OCI-LY7 (cell line): Measurements from ENCODE around the gene CHST11. TPM values are rescaled to one million over a fixed set of nuclear protein-coding genes. Genes with fewer than 3 reads are reported as not detected.
A peak's percentile ranks its signal among the peaks of the same experiment; 100 is the strongest.

Experiments used
- BruUV-seq: library from RNA; stranded (reverse); fragments of 400-500 nt; replicated peaks from 2 replicates; lab custom pipeline; 2021; lab: Mats Ljungman, UMichigan
- CTCF ChIA-PET: fragments of 300-600 bp; sonication (Branson Sonifier 250); formaldehyde crosslinking; loops from one replicate; lab custom pipeline; 2022; ENCODE audit warnings: antibody characterized with exemption; ENCODE audit not compliant: unreplicated experiment; lab: Charles Lee
- POLR2A ChIA-PET: fragments of 300-600 bp; sonication (Branson Sonifier 250); formaldehyde crosslinking; loops from one replicate; lab custom pipeline; 2022; ENCODE audit warnings: antibody characterized with exemption; lab: Charles Lee
- DNase-seq: peaks from one replicate; pipeline ENCODE4 v3.0.0-alpha.2; 2015; ENCODE audit warnings: low spot score
- H2AFZ ChIP-seq: fragments of 200-600 bp; sonication (generic), shearing (Covaris generic); 2 replicates; pipeline ENCODE4 v1.6.1; 2014; ENCODE audit warnings: mild to moderate bottlenecking, antibody characterized with exemption, low read length, moderate library complexity
- H3K27ac ChIP-seq: fragments of 200-600 bp; sonication (generic); 2 replicates; pipeline ENCODE4 v1.5.1; 2014; ENCODE audit warnings: mixed run types, low read depth, mild to moderate bottlenecking, moderate library complexity, low read length, inconsistent platforms; ENCODE audit not compliant: poor library complexity, severe bottlenecking
- H3K36me3 ChIP-seq: fragments of 200-600 bp; sonication (generic); 2 replicates; pipeline ENCODE4 v1.6.1; 2014; ENCODE audit warnings: mild to moderate bottlenecking, antibody characterized with exemption, low read length, moderate library complexity, mixed read lengths; ENCODE audit not compliant: insufficient read depth
- H3K4me1 ChIP-seq: fragments of 200-600 bp; sonication (generic); 2 replicates; pipeline ENCODE4 v1.5.1; 2014; ENCODE audit warnings: mild to moderate bottlenecking, low read length; ENCODE audit not compliant: insufficient read depth, poor library complexity, severe bottlenecking
- H3K4me2 ChIP-seq: fragments of 200-600 bp; sonication (generic); 2 replicates; pipeline ENCODE4 v1.6.1; 2014; ENCODE audit warnings: mild to moderate bottlenecking, low read length
- H3K4me3 ChIP-seq: fragments of 200-600 bp; sonication (generic); 2 replicates; pipeline ENCODE4 v1.5.1; 2014; ENCODE audit warnings: mild to moderate bottlenecking, low read depth, low read length; ENCODE audit not compliant: poor library complexity, severe bottlenecking
- H3K79me2 ChIP-seq: fragments of 200-600 bp; sonication (generic); 2 replicates; pipeline ENCODE4 v1.6.1; 2016; ENCODE audit warnings: low read depth, mild to moderate bottlenecking, low read length, moderate library complexity, mixed read lengths; ENCODE audit not compliant: insufficient read depth
- H3K9me2 ChIP-seq: fragments of 200-600 bp; sonication (generic); 2 replicates; pipeline ENCODE4 v1.6.1; 2016; ENCODE audit warnings: mild to moderate bottlenecking, low read length, mixed read lengths; ENCODE audit not compliant: insufficient read depth
- H3K9me3 ChIP-seq: fragments of 200-600 bp; sonication (generic); 2 replicates; pipeline ENCODE4 v1.6.1; 2014; ENCODE audit warnings: mild to moderate bottlenecking, mixed run types, low read length, mixed read lengths
- H4K20me1 ChIP-seq: fragments of 200-600 bp; sonication (generic); 2 replicates; pipeline ENCODE4 v1.6.1; 2014; ENCODE audit warnings: mild to moderate bottlenecking, antibody characterized with exemption, low read length, moderate library complexity, mixed read lengths; ENCODE audit not compliant: insufficient read depth
- EZH2phosphoT487 ChIP-seq: fragments of 200-600 bp; sonication (generic); IDR thresholded peaks from 2 replicates; pipeline ENCODE4 v1.6.1; 2018; ENCODE audit warnings: low read depth, borderline replicate concordance, mild to moderate bottlenecking, mixed run types, antibody characterized with exemption, low read length, moderate library complexity, mixed read lengths
- intact Hi-C: fragments of 100-400 bp; cut with micrococcal nuclease; formaldehyde crosslinking; loops from one replicate; pipeline ENCODE4 v1.10.0; 2022; ENCODE audit not compliant: unreplicated experiment
- total RNA-seq, 2 experiments: library from RNA; depleted of rRNA in 1 of 2; stranded (reverse); fragments of >200 nt in 1 of 2; shearing (Covaris generic) in 1 of 2; gene quantifications; 2 replicates each; pipeline ENCODE4 v1.2.3, GENCODE V29; 2014 to 2022
- TF ChIP-seq, protein P1 (sequence below): fragments of 200-600 bp; sonication (generic); conservative IDR thresholded peaks from 2 replicates; pipeline ENCODE4 v1.5.1; 2014; ENCODE audit warnings: mild to moderate bottlenecking, antibody characterized with exemption, low read length, moderate library complexity, mixed read lengths

The CHST11 gene
- total RNA-seq, 2 experiments from 2014 or later, result 15.2 to 41.6 TPM

DNA sequence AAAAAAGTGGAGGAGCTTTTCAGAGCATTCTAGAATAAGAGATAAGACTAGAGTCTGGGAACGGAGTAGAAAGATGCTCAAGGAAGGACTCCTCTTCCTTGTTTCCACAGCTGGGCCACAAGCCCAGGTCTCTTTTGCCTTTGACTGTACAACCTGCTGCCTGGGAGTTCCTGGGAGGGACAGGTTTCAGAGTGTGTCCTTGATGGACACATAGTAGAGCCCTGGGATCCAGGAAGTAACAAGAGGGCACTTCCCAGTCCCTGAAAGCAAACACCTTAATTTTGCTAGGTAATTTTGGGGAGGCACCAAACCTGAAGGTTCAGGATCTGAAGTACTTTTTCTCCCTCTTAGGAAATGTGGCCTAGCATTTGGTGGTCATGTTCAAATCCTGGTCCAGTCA is 44.4 kb downstream of the CHST11 start:
- no peaks in the 10 kb centered on the region for H4K20me1 ChIP-seq
- H3K4me2 ChIP-seq, result peak overlapping the region; percentile 13; the same call in 1 of the 2 replicates
- H3K9me2 ChIP-seq, result no peaks in the 10 kb centered on the region
- H3K4me1 ChIP-seq, result peaks cover 99% of the 10 kb centered on the region
- no peak overlapping the region for H3K4me3 ChIP-seq
- H3K36me3 ChIP-seq, result no peaks in the 10 kb centered on the region
- ChIA-PET CTCF (interaction anchor here (0.8 to 1.4 kb wide), 2 partner anchors 19 to 28 kb away, joined by 3 to 4 read pairs; no protein-coding TSS in a partner anchor), POLR2A (interaction anchor here (1.1 to 1.5 kb wide), 5 partner anchors 16 to 43 kb away, joined by 3 to 7 read pairs (median 4); no protein-coding TSS in a partner anchor)
- H3K79me2 ChIP-seq, result peaks cover 62% of the 10 kb centered on the region; the same call in 1 of the 2 replicates
- no peak overlapping the region for H3K27ac ChIP-seq
- no peak overlapping the region for H2AFZ ChIP-seq
- BruUV-seq, result no TSS peak
- DNase-seq, result no peak
- no peaks in the 10 kb centered on the region for H3K9me3 ChIP-seq
- TF ChIP-seq, protein P1, sequence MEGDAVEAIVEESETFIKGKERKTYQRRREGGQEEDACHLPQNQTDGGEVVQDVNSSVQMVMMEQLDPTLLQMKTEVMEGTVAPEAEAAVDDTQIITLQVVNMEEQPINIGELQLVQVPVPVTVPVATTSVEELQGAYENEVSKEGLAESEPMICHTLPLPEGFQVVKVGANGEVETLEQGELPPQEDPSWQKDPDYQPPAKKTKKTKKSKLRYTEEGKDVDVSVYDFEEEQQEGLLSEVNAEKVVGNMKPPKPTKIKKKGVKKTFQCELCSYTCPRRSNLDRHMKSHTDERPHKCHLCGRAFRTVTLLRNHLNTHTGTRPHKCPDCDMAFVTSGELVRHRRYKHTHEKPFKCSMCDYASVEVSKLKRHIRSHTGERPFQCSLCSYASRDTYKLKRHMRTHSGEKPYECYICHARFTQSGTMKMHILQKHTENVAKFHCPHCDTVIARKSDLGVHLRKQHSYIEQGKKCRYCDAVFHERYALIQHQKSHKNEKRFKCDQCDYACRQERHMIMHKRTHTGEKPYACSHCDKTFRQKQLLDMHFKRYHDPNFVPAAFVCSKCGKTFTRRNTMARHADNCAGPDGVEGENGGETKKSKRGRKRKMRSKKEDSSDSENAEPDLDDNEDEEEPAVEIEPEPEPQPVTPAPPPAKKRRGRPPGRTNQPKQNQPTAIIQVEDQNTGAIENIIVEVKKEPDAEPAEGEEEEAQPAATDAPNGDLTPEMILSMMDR, result no peak
- no peak for TF ChIP-seq EZH2phosphoT487
- intact Hi-C loops, result no loop called here

DNA sequence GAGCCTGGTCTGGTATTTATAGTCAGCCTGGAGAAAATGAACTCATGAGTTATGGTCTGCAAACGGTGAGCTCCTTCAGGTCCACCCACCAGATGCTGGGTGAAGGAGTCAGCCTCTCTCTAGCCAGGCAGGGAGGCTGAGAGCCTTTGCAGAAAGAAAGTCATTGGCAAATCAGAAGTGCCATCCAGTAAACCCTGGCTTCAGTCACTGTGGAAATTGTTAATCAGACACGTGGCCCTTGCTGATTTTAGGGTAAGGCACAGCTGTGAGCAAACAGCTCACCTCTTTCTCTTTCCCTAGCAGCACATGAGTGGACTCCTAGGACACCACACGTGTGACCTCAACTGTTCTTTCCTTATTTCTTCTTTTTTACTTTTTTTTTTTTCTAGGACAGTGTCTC is 44.9 kb downstream of the CHST11 start:
- peak overlapping the region; percentile 13; the same call in 1 of the 2 replicates for H3K4me2 ChIP-seq
- no peak overlapping the region for H3K4me3 ChIP-seq
- POLR2A ChIA-PET, result interaction anchor here (0.6 to 1.5 kb wide), 6 partner anchors 12 to 95 kb away, joined by 3 to 7 read pairs (median 3); no protein-coding TSS in a partner anchor
- H3K9me3 ChIP-seq, result no peaks in the 10 kb centered on the region
- peaks cover 62% of the 10 kb centered on the region; the same call in 1 of the 2 replicates for H3K79me2 ChIP-seq
- H3K9me2 ChIP-seq, result no peaks in the 10 kb centered on the region
- H3K36me3 ChIP-seq, result no peaks in the 10 kb centered on the region
- BruUV-seq, result no TSS peak
- no peaks in the 10 kb centered on the region for H4K20me1 ChIP-seq
- CTCF ChIA-PET, result interaction anchor here (1.0 kb wide), 1 partner anchor 18 kb away, joined by 3 read pairs; no protein-coding TSS in a partner anchor
- no peak overlapping the region for H2AFZ ChIP-seq
- TF ChIP-seq, protein P1, result no peak
- no peak for DNase-seq
- peaks cover 100% of the 10 kb centered on the region for H3K4me1 ChIP-seq
- intact Hi-C loops, result no loop called here
- H3K27ac ChIP-seq, result no peak overlapping the region

DNA sequence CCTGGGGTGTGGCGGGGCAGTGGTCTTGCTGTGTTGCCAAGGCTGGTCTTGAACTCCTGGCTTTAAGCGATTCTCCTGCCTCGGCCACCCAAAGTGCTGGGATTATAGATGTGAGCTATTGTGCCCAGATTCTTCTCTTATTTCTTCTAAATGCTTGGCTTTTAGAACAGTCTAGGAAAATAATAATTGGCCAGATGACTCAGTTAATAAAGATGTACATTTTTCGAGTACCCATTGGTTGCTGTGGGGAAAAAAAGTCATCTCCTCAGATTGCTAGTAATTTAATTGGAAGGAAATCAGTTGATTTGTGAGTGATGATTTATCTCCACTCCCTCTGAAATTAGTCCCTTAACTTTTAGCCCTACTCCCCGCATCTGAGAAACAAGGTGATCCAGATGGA is 45.5 kb downstream of the CHST11 start:
- Histone ChIP-seq H3K4me1 (peaks cover 100% of the 10 kb centered on the region), H4K20me1 (no peaks in the 10 kb centered on the region), H3K36me3 (no peaks in the 10 kb centered on the region), H3K27ac (no peak overlapping the region), H3K4me3 (no peak overlapping the region), H3K4me2 (no peak overlapping the region), H3K9me3 (no peaks in the 10 kb centered on the region), H3K79me2 (peaks cover 63% of the 10 kb centered on the region; the same call in 1 of the 2 replicates), H3K9me2 (no peaks in the 10 kb centered on the region), H2AFZ (no peak overlapping the region)
- DNase-seq, result no peak
- ChIA-PET POLR2A (interaction anchor here (0.6 to 1.5 kb wide), 5 partner anchors 12 to 45 kb away, joined by 3 to 7 read pairs (median 3); no protein-coding TSS in a partner anchor), CTCF (interaction anchor here (1.0 kb wide), 1 partner anchor 18 kb away, joined by 3 read pairs; no protein-coding TSS in a partner anchor)
- TF ChIP-seq, protein P1, result no peak
- TF ChIP-seq EZH2phosphoT487, result no peak
- BruUV-seq, result no TSS peak
- intact Hi-C loops, result no loop called here
